Stimulated activated CD8-positive, alpha-beta memory T cell treated with anti-CD3 and anti-CD28 coated beads, Interleukin-15, amount 100 ng/mL, for 48 hours (primary cell): ENCODE results near the gene ARHGAP26.

ENCODE experiments used
- DNase-seq, 2 donors: peaks; one replicate each; pipeline ENCODE4 v3.0.0-alpha.2; 2020; ENCODE audit warnings: low read depth in 2 of 2

The ARHGAP26 gene

DNA sequence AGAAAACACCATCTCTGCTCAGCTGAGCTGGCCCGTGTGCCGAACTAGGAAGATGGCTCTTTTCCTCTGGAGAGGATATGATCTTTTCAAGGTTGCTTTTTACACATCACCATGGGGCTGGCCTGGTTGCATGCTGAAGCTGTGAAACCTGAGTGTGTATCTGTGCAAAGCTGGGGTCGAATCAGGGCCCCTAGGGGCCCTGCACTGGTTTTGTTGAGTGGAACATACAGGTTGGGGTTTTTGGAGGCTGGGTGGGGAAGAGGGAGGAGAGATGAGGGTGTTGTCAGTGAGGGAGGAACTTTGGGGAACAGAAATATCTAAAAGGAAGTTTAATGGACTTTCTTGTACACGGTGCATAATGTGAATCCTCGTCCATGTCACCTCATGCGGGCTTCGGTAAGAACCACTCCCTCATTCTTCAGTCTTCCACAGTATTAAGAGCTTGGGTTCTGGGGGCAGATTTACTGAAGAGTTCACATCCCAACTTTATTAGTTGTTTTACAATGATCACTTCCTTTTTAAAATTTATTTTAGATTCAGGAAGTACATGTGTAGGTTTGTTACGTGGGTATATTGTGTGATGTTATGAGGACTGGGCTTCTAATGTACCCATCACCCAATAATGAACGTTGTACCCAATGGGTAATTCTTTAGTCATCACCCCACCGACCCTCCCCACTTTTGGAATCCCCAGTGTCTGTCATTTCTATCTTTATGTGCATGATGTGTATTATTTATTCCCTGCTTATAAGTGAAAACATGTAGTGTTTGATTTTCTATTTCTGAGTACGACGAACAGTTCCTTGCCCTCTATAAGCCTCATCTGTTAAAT, 395.1 kb downstream of the ARHGAP26 start:
- DNase-seq: no peak

- no peak for DNase-seq
Observed at GRCh38 chr5:143166090-143166489, 395.9 kb downstream of the ARHGAP26 start.

DNA sequence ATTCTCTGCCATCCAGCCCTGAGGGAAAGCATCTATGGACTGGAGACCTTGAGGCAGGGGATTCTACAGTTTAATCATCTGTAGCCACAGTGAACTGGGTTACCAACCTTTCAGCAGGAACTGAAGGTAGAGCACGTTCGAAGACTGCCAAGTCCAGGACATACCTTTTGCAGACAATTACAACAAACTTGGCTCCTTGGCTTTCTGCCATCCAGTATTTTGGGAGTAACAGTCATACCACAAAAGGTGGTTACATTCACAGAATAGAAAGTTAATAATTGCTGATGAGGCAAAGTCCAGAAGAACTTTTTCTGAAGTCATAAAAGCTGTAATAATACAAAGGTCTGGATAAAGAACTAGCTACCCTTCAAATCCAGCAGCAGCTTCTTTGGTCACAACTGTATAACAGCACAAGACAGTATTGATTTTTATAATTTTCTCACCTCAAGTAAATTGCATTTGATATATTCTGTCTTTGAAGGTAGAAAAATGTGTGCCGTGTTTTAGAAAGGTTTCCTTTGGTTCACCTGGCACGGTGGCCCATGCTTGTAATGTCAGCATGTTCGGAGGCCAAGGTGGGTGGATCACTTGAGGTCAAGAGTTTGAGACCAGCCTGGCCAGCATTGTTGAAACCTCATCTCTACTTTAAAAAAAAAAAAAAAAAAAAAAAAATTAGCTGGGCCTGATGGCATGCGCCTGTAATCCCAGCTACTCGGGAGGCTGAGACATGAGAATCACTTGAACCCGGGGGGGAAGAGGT, 396.7 kb downstream of the ARHGAP26 start:
- DNase-seq: no peak

DNA sequence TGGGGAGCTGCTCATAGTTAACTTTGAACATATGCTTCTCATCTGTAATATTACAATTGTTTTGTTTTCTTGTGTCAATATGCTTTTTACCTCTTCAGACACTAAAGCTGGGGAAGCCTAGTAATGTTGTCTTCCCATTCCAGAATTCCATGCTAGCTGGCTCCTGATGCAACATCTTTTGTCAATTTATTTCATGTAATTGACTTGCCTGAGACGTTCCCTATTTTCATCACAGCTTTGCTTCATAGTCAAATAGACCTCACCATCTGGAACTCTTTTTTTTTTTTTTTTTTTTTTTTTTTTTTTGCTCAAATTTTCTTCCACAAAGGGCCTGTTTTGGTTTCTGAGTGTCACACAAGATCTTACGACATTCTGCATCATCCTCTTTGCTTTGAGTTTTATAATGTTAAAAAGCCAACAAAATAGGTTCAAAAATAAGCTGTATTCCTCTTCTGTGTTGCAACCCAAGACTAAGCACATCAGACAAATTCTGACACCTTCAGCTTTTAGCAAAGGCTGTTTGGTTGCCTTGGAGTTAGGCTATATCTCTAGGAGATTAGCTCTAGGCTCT, 398.1 kb downstream of the ARHGAP26 start:
- DNase-seq: no peak

DNA sequence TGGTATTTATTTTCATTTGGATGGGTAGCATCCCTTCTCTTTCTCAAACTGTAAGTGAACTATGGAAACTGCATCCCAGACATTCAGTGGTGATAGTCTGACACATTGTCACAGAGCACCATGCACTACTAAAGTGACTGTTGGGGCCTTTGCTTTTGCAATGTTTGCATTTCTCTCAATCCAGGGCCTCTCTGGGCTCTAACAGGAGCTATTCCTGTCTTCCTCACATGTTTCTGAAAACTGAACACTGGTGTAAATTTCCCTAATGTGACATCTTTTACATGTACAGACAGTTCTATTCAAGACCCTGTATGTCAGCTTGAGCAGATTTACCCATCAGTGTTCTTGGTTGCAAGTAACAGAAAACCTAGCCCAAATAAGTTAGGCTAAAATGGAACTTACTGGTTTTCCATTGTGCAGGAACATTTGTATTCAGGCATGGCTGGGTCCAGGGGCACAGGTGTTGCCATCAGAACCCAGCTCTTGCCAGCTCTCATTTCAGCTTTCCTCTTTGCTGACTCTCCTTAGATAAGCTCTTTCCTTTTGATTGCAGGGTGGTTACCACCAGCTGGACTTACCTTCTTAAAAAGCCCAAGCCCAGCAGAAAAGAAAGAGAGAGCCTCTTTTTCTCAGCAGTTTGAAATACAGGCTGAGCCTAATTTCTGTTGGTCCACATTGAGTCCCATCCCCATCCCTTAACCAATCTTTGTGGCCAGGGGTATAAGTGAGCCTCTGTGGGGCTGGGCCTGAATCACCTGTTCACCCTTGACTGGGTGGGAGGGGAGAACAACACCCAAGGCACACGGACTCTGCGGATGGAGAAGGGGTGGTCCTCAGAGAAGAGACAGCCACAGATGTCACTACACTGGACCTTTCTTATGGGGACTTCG, 399.0 kb downstream of the ARHGAP26 start:
- DNase-seq: no peak

DNA sequence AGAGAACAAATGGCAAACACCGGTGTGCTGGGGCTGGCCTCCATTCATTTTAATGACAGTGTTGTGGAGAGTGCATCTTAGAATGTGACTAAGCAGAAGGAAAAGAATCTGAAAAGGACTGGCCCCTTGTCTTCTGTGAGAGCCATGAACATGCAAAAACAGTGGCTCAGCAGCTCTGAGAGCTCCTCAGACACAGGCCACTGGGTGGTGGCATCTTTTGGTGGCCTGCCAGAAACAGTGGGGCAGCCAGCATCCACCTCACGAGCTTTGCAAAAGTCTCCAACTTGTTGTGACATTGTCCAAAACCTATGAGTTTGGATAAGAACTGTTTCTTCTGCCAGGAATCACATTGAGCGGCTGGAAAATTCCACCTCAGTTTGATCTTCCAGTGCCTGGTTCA, 399.9 kb downstream of the ARHGAP26 start:
- DNase-seq: no peak

- DNase-seq: no peak
Observed at GRCh38 chr5:143170977-143171376, 400.8 kb downstream of the ARHGAP26 start.

- no peak for DNase-seq
Observed at GRCh38 chr5:143172739-143173138, 402.6 kb downstream of the ARHGAP26 start.

DNA sequence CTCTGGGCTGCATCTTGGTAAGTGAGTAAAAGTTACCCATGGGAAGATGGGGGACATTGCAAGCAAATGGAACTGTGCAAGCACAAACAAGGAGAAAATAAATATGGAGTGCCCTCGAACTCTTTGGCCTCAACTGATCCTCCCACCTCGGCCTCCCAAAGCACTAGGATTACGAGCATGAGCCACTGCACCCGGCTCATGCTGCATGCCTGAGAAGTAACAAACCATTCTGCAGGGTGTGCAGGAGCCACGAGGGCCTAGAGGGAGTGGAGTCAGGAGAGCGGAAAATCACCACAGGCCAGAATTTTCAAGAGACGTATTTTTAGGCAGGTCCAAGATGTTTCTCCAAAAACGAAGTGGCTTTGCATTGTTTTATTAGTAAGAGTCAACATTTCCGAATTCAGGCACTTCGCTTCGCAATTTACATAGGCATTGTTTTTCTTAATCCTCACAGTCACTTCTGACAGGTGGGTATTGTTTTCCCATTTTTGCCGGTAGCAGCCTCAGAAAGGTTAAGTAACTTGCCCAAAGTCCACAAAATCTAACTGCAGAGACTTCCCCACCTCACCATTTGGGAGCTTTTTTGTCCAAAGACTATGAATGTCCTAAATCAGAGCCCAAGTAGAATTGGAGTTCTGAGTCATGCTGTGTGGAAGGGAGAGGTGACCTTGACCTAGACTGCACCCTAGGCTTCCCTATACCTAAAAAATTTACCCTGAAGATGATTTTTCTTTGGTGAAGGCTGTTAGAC, 403.1 kb downstream of the ARHGAP26 start:
- DNase-seq: no peak

DNA sequence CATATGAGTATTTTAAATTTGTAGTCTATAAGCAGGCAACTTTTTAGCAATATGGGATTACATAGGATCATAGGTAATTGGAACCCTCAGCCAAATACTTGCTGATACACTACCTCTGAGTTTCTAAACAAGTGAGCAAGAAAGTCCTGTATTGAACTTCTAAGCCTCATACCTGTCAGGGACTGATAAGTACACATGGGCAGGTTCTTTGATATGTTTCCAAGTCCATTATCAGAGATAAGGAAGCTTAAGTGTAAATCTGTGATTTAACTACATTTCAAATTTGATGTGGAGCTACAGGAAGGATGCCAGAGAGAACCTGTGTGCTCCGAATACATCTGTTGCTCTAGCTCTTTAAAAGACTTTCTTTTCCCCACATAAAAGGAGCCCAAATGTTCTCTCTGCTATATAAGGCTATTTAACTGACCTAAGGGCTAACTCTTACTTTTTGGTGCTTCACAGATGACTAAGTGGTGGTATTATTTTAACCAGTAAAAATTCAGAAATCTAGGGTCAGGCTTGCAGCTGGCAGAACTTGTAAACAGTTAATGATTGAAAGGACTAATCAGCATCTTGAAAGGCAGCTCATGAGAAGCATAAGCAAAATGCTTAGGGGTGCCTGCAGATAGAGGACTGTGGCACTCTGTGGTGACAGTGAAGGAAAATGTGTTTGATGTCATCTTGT, 404.7 kb downstream of the ARHGAP26 start:
- no peak for DNase-seq

DNA sequence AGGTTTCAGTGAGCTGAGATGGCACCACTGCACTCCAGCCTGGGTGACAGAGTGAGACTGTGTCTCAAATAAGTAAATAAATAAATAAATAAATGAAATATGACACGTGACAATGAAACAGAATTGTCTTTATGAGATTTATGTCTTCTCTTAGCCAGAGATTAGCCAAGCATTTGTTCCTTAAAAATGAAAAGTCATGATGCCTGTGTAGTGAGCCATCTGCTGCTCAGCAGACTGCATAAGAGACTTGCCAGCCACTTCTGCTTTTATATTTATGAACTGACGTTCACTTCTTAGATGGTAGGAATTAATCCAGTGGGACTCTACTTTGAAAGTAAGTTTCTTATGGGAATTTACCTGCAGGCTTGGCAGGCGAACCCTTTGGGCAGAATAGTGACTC, 405.9 kb downstream of the ARHGAP26 start:
- DNase-seq: no peak

- no peak for DNase-seq
Observed at GRCh38 chr5:143177263-143177983, 407.2 kb downstream of the ARHGAP26 start.

DNA sequence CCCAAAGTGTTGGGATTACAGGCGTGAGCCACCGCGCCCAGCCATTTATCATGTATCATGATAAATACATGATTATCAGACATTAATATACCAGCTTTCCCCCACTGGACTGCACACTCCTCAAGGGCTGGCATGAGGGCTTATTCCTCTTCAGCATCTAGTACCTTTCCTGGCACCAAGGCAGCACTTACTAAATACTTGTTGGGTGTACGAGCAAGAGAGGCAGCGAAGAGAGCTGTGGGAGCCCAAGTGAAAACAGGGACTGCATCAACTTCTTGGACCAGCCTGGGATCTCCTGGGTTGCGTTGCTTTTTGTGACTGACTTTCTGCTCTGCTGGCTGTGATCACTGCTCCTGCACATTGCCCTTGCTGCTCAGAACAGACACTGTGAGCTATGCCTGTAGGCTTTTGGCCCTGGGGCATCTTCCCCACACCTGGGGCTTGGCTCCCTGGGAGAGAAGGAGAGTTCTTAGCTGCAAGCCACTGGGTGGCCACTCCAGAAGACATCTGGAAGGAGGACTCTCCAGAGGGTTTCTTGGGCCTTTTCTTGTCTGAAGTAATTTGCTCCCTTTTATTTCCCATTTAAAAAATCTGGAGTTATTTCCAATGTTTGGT, 409.1 kb downstream of the ARHGAP26 start:
- DNase-seq: no peak

DNA sequence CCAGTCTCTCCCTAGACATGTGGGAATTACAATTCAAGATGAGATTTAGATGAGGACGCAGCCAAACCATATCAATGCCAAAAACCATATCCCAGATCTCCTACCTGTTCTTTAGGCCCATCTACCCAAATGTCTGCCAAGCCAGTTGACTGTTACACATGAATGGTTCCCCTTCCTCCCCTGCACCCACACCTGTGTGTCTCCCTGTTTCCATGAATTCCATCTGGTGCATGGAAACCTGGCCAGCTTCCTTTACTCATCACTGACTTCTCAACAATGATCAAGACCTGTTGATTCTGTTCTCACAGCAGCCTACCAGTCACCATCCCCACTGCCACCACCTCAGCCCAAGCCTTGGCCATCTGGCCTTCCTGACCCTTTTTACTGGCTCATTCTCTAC, 410.6 kb downstream of the ARHGAP26 start:
- no peak for DNase-seq

DNA sequence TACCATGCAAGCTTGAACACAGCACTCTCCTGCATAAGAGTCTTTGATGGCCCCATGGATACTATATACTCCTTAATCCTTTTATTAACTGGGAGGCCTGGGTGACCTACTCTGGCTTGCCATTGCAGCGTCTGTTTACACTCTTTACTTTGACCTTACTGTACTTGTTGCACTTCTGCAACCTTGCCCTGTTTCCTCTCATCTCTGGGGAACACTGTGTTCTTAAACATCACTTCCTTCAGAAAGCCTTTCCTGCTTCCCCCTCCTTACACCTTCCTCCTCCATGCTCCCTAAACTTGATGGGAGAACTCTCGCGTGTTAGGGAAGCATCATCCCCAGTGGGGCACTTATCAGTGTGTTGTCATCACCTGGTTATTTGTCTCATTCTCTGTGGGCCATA, 411.0 kb downstream of the ARHGAP26 start:
- DNase-seq: no peak

GRCh38 chr5:143182106-143182505, 411.9 kb downstream of the ARHGAP26 start:
- no peak for DNase-seq

DNA sequence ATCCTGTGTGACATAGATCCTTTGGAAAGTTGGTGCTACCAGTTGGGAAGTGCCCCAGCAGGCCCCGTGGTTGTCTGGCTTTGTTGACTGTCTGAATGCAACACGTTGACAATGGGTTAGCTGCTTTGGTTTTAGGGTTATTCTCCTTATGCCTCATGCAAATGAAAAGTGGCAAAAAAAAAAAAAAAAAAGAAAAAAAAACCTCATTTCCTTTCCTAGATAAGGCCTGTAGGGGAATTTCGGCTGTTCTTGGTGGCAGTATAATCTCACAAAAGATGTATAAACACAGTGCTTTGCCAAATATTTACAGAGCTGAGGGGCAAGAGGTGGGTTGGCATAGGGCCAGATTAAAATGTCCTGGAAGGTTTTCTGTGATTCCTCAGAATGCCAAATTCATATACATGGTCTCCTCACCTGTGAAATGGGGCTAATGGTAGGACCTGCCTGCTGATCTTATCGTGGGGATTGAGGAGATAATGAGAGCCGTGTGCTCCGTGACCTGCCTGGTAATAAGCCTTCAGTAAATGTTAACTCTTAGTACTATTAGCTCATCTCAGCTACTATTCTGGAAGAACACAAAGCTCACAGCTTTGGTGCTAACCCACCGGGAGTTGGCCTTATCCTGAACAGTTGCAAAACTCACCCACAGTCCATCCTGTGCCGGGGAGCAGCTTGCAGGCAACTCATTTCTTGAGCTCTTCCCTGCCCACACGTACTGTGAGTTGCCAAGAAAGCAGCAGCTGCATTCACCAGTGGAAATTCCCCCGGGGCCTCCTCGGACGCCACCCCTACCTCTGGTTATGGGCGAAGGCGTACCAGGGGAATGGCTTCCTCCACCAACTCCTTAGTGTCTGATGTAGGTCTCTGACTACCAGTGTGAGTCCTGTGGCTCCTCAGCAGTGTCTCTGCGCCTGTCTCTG, 413.0 kb downstream of the ARHGAP26 start:
- peak; percentile 55 to 65 for DNase-seq

GRCh38 chr5:143183989-143184388, 413.8 kb downstream of the ARHGAP26 start:
- no peak for DNase-seq
